Activated naive CD4-positive, alpha-beta T cell treated with anti-CD3 and anti-CD28 coated beads for 36 hours (primary cell): ENCODE data around the gene SYT11. TPM values are rescaled to one million over a fixed set of nuclear protein-coding genes. Genes with fewer than 3 reads are reported as not detected.
"Not testable (repeated sequence)": the region's sequence is repeated elsewhere in the genome, so short reads cannot be mapped to it uniquely, and the experiment has no call there.

Experiments used
- CTCF ChIA-PET: fragments of 350-600 bp; sonication (Branson Sonifier 250); formaldehyde crosslinking; loops from one replicate; lab custom pipeline; 2021; ENCODE audit warnings: antibody characterized with exemption; lab: Charles Lee
- DNase-seq: peaks from one replicate; pipeline ENCODE4 v3.0.0-alpha.2; 2020
- H3K27ac Mint-ChIP-seq: one replicate; pipeline ENCODE4 v1.8.0; 2021; ENCODE audit warnings: mild to moderate bottlenecking, mixed read lengths
- H3K27me3 Mint-ChIP-seq: one replicate; pipeline ENCODE4 v1.8.0; 2021; ENCODE audit warnings: low read depth, mixed read lengths
- H3K36me3 Mint-ChIP-seq: one replicate; pipeline ENCODE4 v1.8.0; 2021; ENCODE audit warnings: low read depth, mixed read lengths
- H3K4me1 Mint-ChIP-seq: one replicate; pipeline ENCODE4 v1.8.0; 2021; ENCODE audit warnings: low read depth, mixed read lengths
- H3K4me3 Mint-ChIP-seq: one replicate; pipeline ENCODE4 v1.8.0; 2021; ENCODE audit warnings: mild to moderate bottlenecking, moderate library complexity, mixed read lengths
- H3K9me3 Mint-ChIP-seq: one replicate; pipeline ENCODE4 v1.8.0; 2021; ENCODE audit warnings: mixed read lengths
- intact Hi-C: fragments of 100-400 bp; cut with micrococcal nuclease; formaldehyde crosslinking; loops from one replicate; pipeline ENCODE4 v1.15.1; 2023
- total RNA-seq, 2 experiments: library from RNA; stranded (reverse); gene quantifications; one replicate each; pipeline ENCODE4 v1.2.3, GENCODE V29; 2021

SYT11 gene
- total RNA-seq, 2 experiments from 2014 or later = 6.3 to 7.0 TPM

DNA sequence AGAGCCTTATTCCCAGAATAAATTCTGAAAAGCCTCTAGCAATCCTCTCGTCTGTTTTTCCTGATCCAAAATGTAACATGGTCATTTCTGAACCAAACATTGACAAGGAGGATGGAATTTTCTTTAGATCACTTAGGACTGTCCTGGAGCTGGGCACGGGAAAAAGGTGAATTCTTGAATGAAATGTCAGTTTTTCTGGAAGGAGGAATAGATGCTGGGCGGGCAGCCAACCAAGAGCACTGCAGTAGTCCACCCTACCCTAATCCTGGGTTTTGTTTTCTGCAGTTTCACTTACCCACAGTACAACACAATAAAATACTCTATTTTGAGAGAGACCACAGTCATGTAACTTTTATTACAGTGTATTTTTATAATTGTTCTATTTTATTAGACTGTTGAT lies 30.9 kb downstream of the SYT11 start:
- CTCF ChIA-PET = interaction anchor here (0.7 kb wide), 1 partner anchor 21 kb away, joined by 3 read pairs; no protein-coding TSS in a partner anchor

DNA sequence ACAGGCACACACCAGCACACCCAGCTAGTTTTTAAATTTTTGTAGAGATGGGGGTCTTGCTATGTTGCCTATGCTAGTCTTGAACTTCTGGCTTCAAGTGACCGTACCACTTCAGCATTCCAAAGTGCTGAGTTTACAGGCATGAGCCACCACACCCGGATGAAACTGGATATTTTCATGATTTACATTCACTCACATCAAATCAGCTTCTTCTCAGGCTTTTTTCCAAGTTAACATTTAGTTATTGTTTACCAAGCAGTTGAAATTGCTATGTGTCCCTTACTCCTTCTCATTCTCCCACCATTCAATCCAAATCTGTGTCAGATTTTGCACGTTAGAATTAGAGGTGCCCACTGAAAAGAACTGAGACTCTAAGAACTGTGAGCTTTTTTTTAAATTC lies 33.4 kb downstream of the SYT11 start:
- no peak overlapping the region for H3K4me3 Mint-ChIP-seq
- H3K9me3 Mint-ChIP-seq = no peaks in the 10 kb centered on the region
- no peaks in the 10 kb centered on the region for H3K27me3 Mint-ChIP-seq
- H3K36me3 Mint-ChIP-seq = peaks cover 9% of the 10 kb centered on the region
- peaks cover 15% of the 10 kb centered on the region for H3K4me1 Mint-ChIP-seq
- CTCF ChIA-PET = interaction anchor here (0.9 kb wide), 1 partner anchor 96 kb away, joined by 3 read pairs; no protein-coding TSS in a partner anchor
- peak overlapping the region; percentile 71 for H3K27ac Mint-ChIP-seq
- intact Hi-C loops = loop anchor here (1.0 kb wide), 1 partner anchor 33 kb away; the partner anchor contains the start of gene SYT11
- no peak for DNase-seq

More for the DNA sequence above, 30.9 kb downstream of the SYT11 start:
- Mint-ChIP-seq H3K4me3 (no peak overlapping the region), H3K9me3 (no peaks in the 10 kb centered on the region), H3K27ac (no peak overlapping the region), H3K4me1 (peaks cover 15% of the 10 kb centered on the region), H3K36me3 (no peaks in the 10 kb centered on the region), H3K27me3 (no peaks in the 10 kb centered on the region)
- no peak for DNase-seq
- intact Hi-C loops = no loop called here

DNA sequence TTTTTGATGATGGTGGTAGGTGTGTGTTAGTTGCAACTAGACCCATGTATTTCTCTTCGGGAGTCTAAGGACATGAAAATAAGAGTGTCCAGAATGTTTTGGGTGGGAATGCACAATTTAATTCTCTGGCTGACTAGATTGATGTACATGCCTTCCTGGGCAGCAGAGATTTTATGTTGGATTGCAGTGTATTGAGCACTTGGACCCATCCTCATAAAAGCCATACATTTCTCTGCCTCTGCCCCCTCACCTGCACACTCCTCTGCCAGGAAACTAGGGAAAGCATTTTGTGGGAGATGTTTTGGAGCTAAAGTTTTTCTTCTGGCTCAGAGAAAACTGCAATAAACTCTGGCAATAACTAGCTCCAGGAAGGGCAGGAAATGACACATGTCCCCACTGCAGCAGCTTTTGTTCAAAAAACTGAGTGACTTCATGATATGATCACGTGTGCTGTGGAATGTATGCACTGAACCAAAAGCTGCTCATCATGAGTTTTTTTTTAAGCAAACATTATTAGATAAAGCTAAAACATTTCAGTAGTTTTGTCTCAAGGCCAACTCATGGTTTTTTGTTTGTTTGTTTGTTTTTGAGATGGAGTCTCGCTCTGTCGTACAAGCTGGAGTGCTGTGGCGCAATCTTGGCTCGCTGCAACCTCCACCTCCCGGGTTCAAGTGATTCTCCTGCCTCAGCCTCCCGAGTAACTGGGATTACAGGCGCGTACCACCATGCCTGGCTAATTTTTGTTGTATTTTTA lies 34.2 kb downstream of the SYT11 start:
- peak; percentile 54 for DNase-seq
- intact Hi-C loops = loop anchor here (1.0 kb wide), 1 partner anchor 34 kb away; the partner anchor contains the start of gene SYT11
- H3K4me3 Mint-ChIP-seq = no peak overlapping the region

DNA sequence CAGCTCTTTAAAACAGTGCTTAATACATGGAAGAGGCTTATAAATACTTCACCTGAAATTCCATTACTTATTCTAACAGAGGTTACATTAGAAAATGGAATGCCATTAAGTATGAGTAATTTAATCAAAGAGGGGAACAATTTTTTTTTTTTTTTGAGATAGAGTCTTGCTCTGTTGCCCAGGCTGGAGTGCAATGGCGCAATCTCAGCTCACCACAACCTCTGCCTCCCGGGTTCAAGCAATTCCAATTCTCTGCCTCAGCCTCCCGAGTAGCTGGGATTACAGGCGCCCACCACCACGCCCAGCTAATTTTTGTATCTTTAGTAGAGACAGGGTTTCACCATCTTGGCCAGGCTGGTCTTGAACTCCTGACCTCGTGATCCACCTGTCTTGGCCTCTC lies 36.2 kb downstream of the SYT11 start:
- H3K27me3 Mint-ChIP-seq, H3K4me3 Mint-ChIP-seq, DNase-seq, H3K27ac Mint-ChIP-seq, H3K9me3 Mint-ChIP-seq, intact Hi-C loops: not testable (repeated sequence)
- H3K4me1 Mint-ChIP-seq = peaks cover 15% of the 10 kb centered on the region
- peaks cover 16% of the 10 kb centered on the region for H3K36me3 Mint-ChIP-seq
- CTCF ChIA-PET = interaction anchor here (0.6 to 0.7 kb wide), 2 partner anchors 122 to 401 kb away, joined by 4 read pairs; no protein-coding TSS in a partner anchor

More for the DNA sequence above, 34.2 kb downstream of the SYT11 start:
- Mint-ChIP-seq H3K4me1 (peaks cover 15% of the 10 kb centered on the region), H3K9me3 (no peaks in the 10 kb centered on the region), H3K27me3 (no peaks in the 10 kb centered on the region), H3K27ac (peak overlapping the region; percentile 71), H3K36me3 (peaks cover 10% of the 10 kb centered on the region)
- CTCF ChIA-PET = interaction anchor here (0.6 to 1.1 kb wide), 5 partner anchors 32 to 356 kb away, joined by 3 read pairs; no protein-coding TSS in a partner anchor

DNA sequence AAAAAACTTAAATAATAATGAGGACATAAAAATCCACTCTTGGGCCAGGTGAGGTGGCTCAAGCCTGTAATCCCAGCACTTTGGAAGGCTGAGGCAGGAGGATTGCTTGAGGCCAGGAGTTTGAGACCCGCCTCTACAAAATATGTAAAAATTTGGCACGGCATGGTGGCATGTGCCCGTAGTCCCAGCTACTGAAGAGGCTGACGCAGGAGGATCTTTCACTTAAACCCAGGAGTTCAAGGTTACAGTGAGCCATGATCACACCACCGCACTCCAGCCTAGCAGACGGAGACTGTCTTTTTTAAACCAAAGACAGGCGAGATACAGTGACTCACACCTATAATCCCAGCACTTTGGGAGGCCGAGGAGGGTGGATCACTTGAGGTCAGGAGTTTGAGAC lies 37.1 kb downstream of the SYT11 start:
- H3K27me3 Mint-ChIP-seq, CTCF ChIA-PET, DNase-seq, H3K9me3 Mint-ChIP-seq, intact Hi-C loops, H3K4me3 Mint-ChIP-seq, H3K27ac Mint-ChIP-seq: not testable (repeated sequence)
- peaks cover 17% of the 10 kb centered on the region for H3K36me3 Mint-ChIP-seq
- peaks cover 15% of the 10 kb centered on the region for H3K4me1 Mint-ChIP-seq

DNA sequence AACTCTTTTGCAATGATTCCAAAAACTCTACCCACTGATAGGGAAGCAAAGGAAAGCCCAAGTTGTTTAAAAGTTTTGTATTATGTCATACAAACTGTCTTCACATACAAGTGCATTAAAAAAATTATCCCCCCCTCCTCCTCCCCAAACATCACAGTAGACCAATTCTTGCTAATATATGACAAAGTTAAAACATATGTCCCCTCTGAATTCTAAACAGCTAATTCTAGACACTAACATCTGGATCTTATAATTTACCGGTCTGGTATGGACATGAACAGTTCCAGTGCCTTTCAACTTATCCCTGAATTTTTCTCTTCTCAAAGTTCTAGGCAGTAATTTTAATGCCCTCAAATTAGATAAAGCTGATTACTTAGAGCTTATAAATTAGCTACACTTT lies 38.4 kb downstream of the SYT11 start:
- peaks cover 14% of the 10 kb centered on the region for H3K4me1 Mint-ChIP-seq
- H3K27me3 Mint-ChIP-seq = no peaks in the 10 kb centered on the region
- H3K27ac Mint-ChIP-seq = peak overlapping the region; percentile 48
- no peaks in the 10 kb centered on the region for H3K9me3 Mint-ChIP-seq
- H3K36me3 Mint-ChIP-seq = peaks cover 18% of the 10 kb centered on the region
- DNase-seq = no peak
- CTCF ChIA-PET = interaction anchor here (0.6 to 1.1 kb wide), 2 partner anchors 9 to 93 kb away, joined by 3 to 4 read pairs; no protein-coding TSS in a partner anchor
- intact Hi-C loops = no loop called here
- no peak overlapping the region for H3K4me3 Mint-ChIP-seq

DNA sequence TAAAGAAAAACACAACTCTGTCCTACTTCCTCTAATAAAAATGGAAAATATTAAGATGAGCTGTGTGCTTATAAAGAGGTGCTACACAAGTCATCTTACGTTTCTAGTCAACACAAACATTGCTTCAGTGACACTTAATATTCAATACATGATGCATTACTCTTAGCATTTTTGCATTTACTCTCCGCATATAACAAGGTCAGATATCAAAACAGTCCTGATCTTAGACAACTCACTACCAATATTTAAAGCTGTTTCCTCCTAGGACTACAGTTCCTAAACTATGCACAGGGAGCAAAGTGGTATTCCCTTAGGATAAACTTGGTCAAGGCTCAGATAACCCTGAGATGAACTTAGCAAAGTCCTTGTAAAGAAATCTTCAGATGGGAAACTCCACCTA lies 39.5 kb downstream of the SYT11 start:
- no peak for DNase-seq
- H3K4me1 Mint-ChIP-seq = peaks cover 3% of the 10 kb centered on the region
- intact Hi-C loops = no loop called here
- H3K9me3 Mint-ChIP-seq = no peaks in the 10 kb centered on the region
- peaks cover 18% of the 10 kb centered on the region for H3K36me3 Mint-ChIP-seq
- no peak overlapping the region for H3K4me3 Mint-ChIP-seq
- no peaks in the 10 kb centered on the region for H3K27me3 Mint-ChIP-seq
- CTCF ChIA-PET = interaction anchor here (1.4 kb wide), 1 partner anchor 167 kb away, joined by 3 read pairs; no protein-coding TSS in a partner anchor
- H3K27ac Mint-ChIP-seq = no peak overlapping the region

DNA sequence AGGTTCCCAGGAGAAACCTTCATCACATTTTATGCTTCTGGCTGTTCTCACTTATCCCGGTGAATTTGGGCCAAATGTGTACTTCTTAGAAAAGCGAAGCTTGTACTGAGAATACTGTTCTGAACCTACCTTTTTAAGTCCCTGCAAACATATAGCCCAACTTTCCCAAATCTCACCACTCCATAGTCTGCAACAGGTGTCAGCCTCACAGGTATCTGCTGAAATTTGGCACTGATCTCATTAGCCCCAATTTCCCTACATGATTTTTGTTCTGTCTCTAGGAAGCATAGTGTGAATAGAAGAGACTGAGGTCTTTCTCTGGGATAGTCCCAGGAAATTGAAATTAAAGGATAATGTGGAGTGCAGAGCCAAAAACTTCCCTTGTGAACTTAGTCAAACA lies 40.3 kb downstream of the SYT11 start:
- CTCF ChIA-PET = interaction anchor here (0.6 to 1.4 kb wide), 3 partner anchors 8 to 494 kb away, joined by 3 read pairs; no protein-coding TSS in a partner anchor
- no peak for DNase-seq
- H3K4me3 Mint-ChIP-seq = no peak overlapping the region
- intact Hi-C loops = no loop called here
- no peaks in the 10 kb centered on the region for H3K4me1 Mint-ChIP-seq
- no peaks in the 10 kb centered on the region for H3K9me3 Mint-ChIP-seq
- H3K36me3 Mint-ChIP-seq = peaks cover 23% of the 10 kb centered on the region
- no peak overlapping the region for H3K27ac Mint-ChIP-seq
- H3K27me3 Mint-ChIP-seq = no peaks in the 10 kb centered on the region

DNA sequence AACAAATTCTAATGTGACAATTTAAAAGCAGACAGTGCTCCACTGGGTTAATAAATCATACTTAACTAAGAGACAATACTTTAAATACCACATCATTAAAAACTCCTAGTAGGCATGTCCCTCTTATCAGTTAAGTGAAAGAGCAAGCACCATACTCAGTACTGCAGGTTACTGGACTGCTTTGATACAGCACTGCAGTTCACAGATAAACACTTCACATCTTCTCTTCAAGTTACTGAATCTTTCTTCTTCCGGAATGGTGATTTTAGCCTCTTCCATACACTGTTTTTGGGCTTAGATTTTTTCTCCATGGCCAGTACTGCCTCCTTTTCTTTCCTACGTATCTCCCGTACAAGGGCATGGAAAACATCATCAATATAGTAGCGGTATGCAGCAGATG lies 40.8 kb downstream of the SYT11 start:
- no peaks in the 10 kb centered on the region for H3K4me1 Mint-ChIP-seq
- CTCF ChIA-PET = interaction anchor here (0.6 to 0.7 kb wide), 2 partner anchors 7 to 494 kb away, joined by 3 read pairs; no protein-coding TSS in a partner anchor
- H3K4me3 Mint-ChIP-seq = no peak overlapping the region
- no peaks in the 10 kb centered on the region for H3K9me3 Mint-ChIP-seq
- DNase-seq = no peak
- intact Hi-C loops = no loop called here
- no peak overlapping the region for H3K27ac Mint-ChIP-seq
- no peaks in the 10 kb centered on the region for H3K27me3 Mint-ChIP-seq
- H3K36me3 Mint-ChIP-seq = peaks cover 23% of the 10 kb centered on the region

DNA sequence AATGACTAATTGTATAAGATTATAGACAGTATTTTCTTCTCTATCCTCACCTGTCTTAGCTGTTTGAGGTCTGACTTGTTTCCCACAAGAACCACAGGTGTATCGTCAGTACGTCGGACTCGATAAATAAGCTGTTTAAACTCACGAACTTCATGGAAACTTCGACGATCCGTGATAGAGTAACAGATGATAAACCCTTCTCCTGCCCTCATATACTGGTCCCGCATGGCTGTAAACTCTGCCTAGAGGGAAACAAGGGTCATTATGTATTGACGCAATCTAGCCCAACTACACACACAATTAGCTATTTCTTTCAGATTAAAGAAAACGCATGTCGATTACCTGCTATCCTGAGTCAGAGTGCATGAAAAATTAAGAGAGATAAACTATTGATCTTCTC lies 44.9 kb downstream of the SYT11 start:
- intact Hi-C loops = no loop called here
- no peaks in the 10 kb centered on the region for H3K9me3 Mint-ChIP-seq
- H3K36me3 Mint-ChIP-seq = peaks cover 22% of the 10 kb centered on the region
- no peak for DNase-seq
- no peaks in the 10 kb centered on the region for H3K4me1 Mint-ChIP-seq
- no peak overlapping the region for H3K27ac Mint-ChIP-seq
- CTCF ChIA-PET = interaction anchor here (0.6 kb wide), 1 partner anchor 1548 kb away, joined by 3 read pairs; no protein-coding TSS in a partner anchor
- H3K27me3 Mint-ChIP-seq = no peaks in the 10 kb centered on the region
- H3K4me3 Mint-ChIP-seq = no peak overlapping the region

DNA sequence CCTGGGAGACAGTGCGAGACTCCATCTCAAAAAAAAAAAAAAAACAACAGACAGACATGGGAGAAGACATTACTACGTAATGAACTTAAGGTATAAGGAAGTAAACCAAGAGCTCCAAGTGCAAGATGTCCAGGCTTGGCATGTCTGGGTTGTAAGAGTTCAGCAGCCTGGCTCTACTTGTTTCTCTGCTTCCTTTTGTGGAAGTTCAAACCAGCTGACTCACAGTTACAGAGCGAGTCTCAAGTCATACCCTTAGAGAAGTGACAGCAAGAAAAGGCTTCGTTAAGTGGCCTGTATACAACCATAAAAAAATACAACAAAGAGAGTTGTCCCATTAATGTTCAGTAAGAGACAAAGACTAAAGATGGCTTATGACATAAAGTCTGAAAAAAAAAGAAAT lies 50.5 kb downstream of the SYT11 start:
- H3K4me1 Mint-ChIP-seq = peaks cover 21% of the 10 kb centered on the region
- H3K4me3 Mint-ChIP-seq = peak overlapping the region; percentile 63
- CTCF ChIA-PET = interaction anchor here (0.6 kb wide), 2 partner anchors 69 to 426 kb away, joined by 3 read pairs; no protein-coding TSS in a partner anchor
- peak overlapping the region; percentile 97 for H3K27ac Mint-ChIP-seq
- H3K27me3 Mint-ChIP-seq = no peaks in the 10 kb centered on the region
- H3K9me3 Mint-ChIP-seq = no peaks in the 10 kb centered on the region
- intact Hi-C loops = loop anchor here (5.0 to 10.0 kb wide), 2 partner anchors 108 to 165 kb away; no protein-coding TSS in a partner anchor
- DNase-seq = peak; percentile 11
- peaks cover 35% of the 10 kb centered on the region for H3K36me3 Mint-ChIP-seq

DNA sequence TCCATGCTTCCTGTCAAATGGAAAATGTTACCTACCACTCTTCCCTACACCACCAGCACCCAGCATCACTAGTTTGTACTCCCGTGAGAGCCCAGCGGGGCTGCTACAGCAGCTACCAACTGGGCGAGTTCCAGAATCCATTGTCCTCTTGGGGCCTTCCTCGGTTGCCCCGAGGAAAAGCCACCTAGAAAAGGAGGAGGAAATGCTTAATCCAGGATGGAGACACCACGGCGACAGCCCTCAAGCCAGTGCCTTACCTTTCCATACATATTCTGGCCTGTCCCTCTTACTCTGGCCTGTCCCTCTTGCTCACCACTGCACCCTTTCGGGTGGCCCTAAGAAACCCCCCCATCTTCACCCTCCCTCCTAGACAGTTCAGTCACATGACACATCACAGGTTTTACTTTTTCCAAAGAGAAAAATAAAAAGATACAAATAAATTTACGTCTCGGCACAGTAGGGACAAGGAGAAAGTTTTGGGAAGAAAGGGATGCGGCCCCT lies 51.3 kb downstream of the SYT11 start:
- Mint-ChIP-seq H3K4me1 (peaks cover 21% of the 10 kb centered on the region), H3K27ac (peak overlapping the region; percentile 97), H3K9me3 (no peaks in the 10 kb centered on the region), H3K36me3 (peaks cover 38% of the 10 kb centered on the region), H3K27me3 (no peaks in the 10 kb centered on the region), H3K4me3 (peak overlapping the region; percentile 99)
- intact Hi-C loops = loop anchor here (1.0 to 10.0 kb wide), 5 partner anchors 24 to 428 kb away; partner anchors contain the start of genes CCT3, GON4L, KHDC4 and TSACC
- DNase-seq = peak; percentile 16
- CTCF ChIA-PET = no interaction called here
